Hepatocyte (in vitro differentiated cells): ENCODE data around the gene MINDY4. TPM values are rescaled to one million over a fixed set of nuclear protein-coding genes. Genes with fewer than 3 reads are reported as not detected.

Source experiments
- DNase-seq: peaks from one replicate; pipeline ENCODE4 v3.0.0-alpha.2; 2016; ENCODE audit warnings: low spot score
- H2AFZ ChIP-seq: fragments of 200-600 bp; sonication (generic); 2 replicates; pipeline ENCODE4 v1.6.0; 2016; ENCODE audit warnings: antibody characterized with exemption, mild to moderate bottlenecking
- H3K27ac ChIP-seq: fragments of 200-600 bp; sonication (generic); 2 replicates; pipeline ENCODE4 v1.5.1; 2016; ENCODE audit warnings: mild to moderate bottlenecking
- H3K27me3 ChIP-seq: fragments of 200-600 bp; sonication (generic); 2 replicates; pipeline ENCODE4 v1.6.1; 2016
- H3K36me3 ChIP-seq: fragments of 200-600 bp; sonication (generic); replicated peaks from 2 replicates; pipeline ENCODE4 v1.5.1; 2016; ENCODE audit warnings: low read depth; ENCODE audit not compliant: insufficient read depth
- H3K4me1 ChIP-seq: fragments of 200-600 bp; sonication (generic); 2 replicates; pipeline ENCODE4 v1.5.1; 2016; ENCODE audit warnings: mild to moderate bottlenecking, moderate library complexity; ENCODE audit not compliant: insufficient read depth
- H3K4me2 ChIP-seq: fragments of 200-600 bp; sonication (generic); 2 replicates; pipeline ENCODE4 v1.6.0; 2016
- H3K4me3 ChIP-seq: fragments of 200-600 bp; sonication (generic); 2 replicates; pipeline ENCODE4 v1.5.1; 2016; ENCODE audit warnings: mild to moderate bottlenecking
- H3K79me2 ChIP-seq: fragments of 200-600 bp; sonication (generic); 2 replicates; pipeline ENCODE4 v1.6.0; 2017; ENCODE audit warnings: mild to moderate bottlenecking
- H3K9me2 ChIP-seq: fragments of 200-600 bp; sonication (generic); replicated peaks from 2 replicates; pipeline ENCODE4 v1.6.0; 2017; ENCODE audit warnings: mild to moderate bottlenecking; ENCODE audit not compliant: insufficient read depth
- H3K9me3 ChIP-seq: fragments of 200-600 bp; sonication (generic); 2 replicates; pipeline ENCODE4 v1.5.1; 2016; ENCODE audit warnings: low read depth, mild to moderate bottlenecking
- H4K20me1 ChIP-seq: fragments of 200-600 bp; sonication (generic); 2 replicates; pipeline ENCODE4 v1.6.0; 2016; ENCODE audit warnings: mild to moderate bottlenecking; ENCODE audit not compliant: insufficient read depth, poor library complexity, severe bottlenecking
- CTCF ChIP-seq: fragments of 200-600 bp; sonication (generic); IDR thresholded peaks from 2 replicates; pipeline ENCODE4 v1.5.1; 2016; ENCODE audit warnings: antibody characterized with exemption, mild to moderate bottlenecking; ENCODE audit not compliant: poor library complexity
- EZH2 ChIP-seq: fragments of 200-600 bp; sonication (generic); IDR thresholded peaks from 2 replicates; pipeline ENCODE4 v1.6.1; 2016; ENCODE audit warnings: antibody characterized with exemption, mild to moderate bottlenecking, borderline replicate concordance
- EZH2phosphoT487 ChIP-seq: fragments of 200-600 bp; sonication (generic); IDR thresholded peaks from one replicate; pipeline ENCODE4 v1.6.1; 2018; ENCODE audit warnings: antibody characterized with exemption, mild to moderate bottlenecking, low read depth, moderate library complexity; ENCODE audit not compliant: unreplicated experiment, severe bottlenecking
- WGBS: methylation state at CpG from one replicate; pipeline ENCODE4 v1.1.6; 2016; ENCODE audit warnings: low lambda C conversion rate; ENCODE audit errors: missing lambda C conversion rate; 5-methylcytosine and 5-hydroxymethylcytosine counted together
- polyA plus RNA-seq: library from polyadenylated mRNA; unstranded; fragments of >200 nt; fragmentation: Nextera tagmentation; extraction: Ambion mirVana; gene quantifications from 2 replicates; pipeline ENCODE4 v1.2.1, GENCODE V29; 2016
- total RNA-seq: library from RNA; depleted of rRNA; stranded (reverse); fragments of >200 nt; gene quantifications from 2 replicates; pipeline ENCODE4 v1.2.3, GENCODE V29; 2014

Gene MINDY4
- total and polyA plus RNA-seq, 2 experiments from 2014 or later, result 4.4 to 6.3 TPM

GRCh38 chr7:30735631-30736030 lies 35.6 kb upstream of the MINDY4 start:
- Histone ChIP-seq H4K20me1 (no peaks in the 10 kb centered on the region), H3K79me2 (no peaks in the 10 kb centered on the region), H3K4me1 (no peaks in the 10 kb centered on the region), H3K4me3 (no peak overlapping the region), H3K27ac (no peak overlapping the region), H3K36me3 (no peaks in the 10 kb centered on the region), H3K27me3 (peaks cover 6% of the 10 kb centered on the region), H3K9me2 (no peaks in the 10 kb centered on the region), H3K9me3 (no peaks in the 10 kb centered on the region), H2AFZ (no peak overlapping the region), H3K4me2 (no peak overlapping the region)
- no peak for DNase-seq
- 90% methylated on average over 3 of the region's 3 CpGs for WGBS
- TF ChIP-seq EZH2phosphoT487 (no peak), EZH2 (no peak), CTCF (no peak)

GRCh38 chr7:30736291-30736690 lies 34.9 kb upstream of the MINDY4 start:
- Histone ChIP-seq H3K36me3 (no peaks in the 10 kb centered on the region), H3K79me2 (no peaks in the 10 kb centered on the region), H3K27me3 (peaks cover 6% of the 10 kb centered on the region), H3K9me2 (no peaks in the 10 kb centered on the region), H3K27ac (no peak overlapping the region), H3K4me3 (no peak overlapping the region), H3K4me1 (no peaks in the 10 kb centered on the region), H4K20me1 (no peaks in the 10 kb centered on the region), H2AFZ (no peak overlapping the region), H3K9me3 (no peaks in the 10 kb centered on the region), H3K4me2 (no peak overlapping the region)
- no peak for DNase-seq
- 94% methylated on average over 4 of the region's 4 CpGs for WGBS
- no peak for TF ChIP-seq EZH2phosphoT487
- no peak for TF ChIP-seq EZH2
- TF ChIP-seq CTCF, result no peak

- Histone ChIP-seq H3K4me3 (no peak overlapping the region), H3K79me2 (no peaks in the 10 kb centered on the region), H3K4me2 (no peak overlapping the region), H3K9me3 (no peaks in the 10 kb centered on the region), H3K9me2 (no peaks in the 10 kb centered on the region), H3K4me1 (no peaks in the 10 kb centered on the region), H3K27ac (no peak overlapping the region), H4K20me1 (no peaks in the 10 kb centered on the region), H3K36me3 (no peaks in the 10 kb centered on the region), H3K27me3 (peaks cover 6% of the 10 kb centered on the region), H2AFZ (no peak overlapping the region)
- TF ChIP-seq CTCF, result no peak
- no peak for TF ChIP-seq EZH2phosphoT487
- no peak for TF ChIP-seq EZH2
- WGBS, result 95% methylated on average over 6 of the region's 6 CpGs
- DNase-seq, result no peak
Measured at GRCh38 chr7:30738026-30738915, 32.9 kb upstream of the MINDY4 start.
